GM12878 (cell line): Measurements from ENCODE around the gene POM121L12. TPM values are rescaled to one million over a fixed set of nuclear protein-coding genes. Genes with fewer than 3 reads are reported as not detected.

Experiments used
- ATAC-seq: fragments of 200-7000 bp; cut with Tn5 transposase; 3 replicates; pipeline ENCODE4 v1.9.1; 2020; ENCODE audit warnings: mild to moderate bottlenecking, moderate library complexity
- BruUV-seq: library from RNA; stranded (reverse); fragments of 400-500 nt; replicated peaks from 2 replicates; lab custom pipeline; 2021; lab: Mats Ljungman, UMichigan
- CTCF ChIA-PET: fragments of 300-600 bp; sonication (Branson Sonifier 250); formaldehyde crosslinking; extraction: SDS; loops from one replicate; lab custom pipeline; 2021; ENCODE audit warnings: inconsistent platforms; lab: Yijun Ruan, JAX
- POLR2A ChIA-PET: fragments of 350-600 bp; formaldehyde crosslinking; extraction: SDS; loops from one replicate; lab custom pipeline; 2021; ENCODE audit warnings: inconsistent platforms; lab: Charles Lee
- RAD21 ChIA-PET: fragments of 300-600 bp; sonication (Branson Sonifier 250); formaldehyde crosslinking; loops from one replicate; lab custom pipeline; 2023; ENCODE audit warnings: antibody characterized with exemption; ENCODE audit not compliant: unreplicated experiment; lab: Charles Lee
- SMC1A ChIA-PET: fragments of 300-600 bp; sonication (Branson Sonifier 250); formaldehyde crosslinking; loops from one replicate; lab custom pipeline; 2023; ENCODE audit not compliant: unreplicated experiment, uncharacterized antibody; lab: Charles Lee
- DNase-seq: peaks from one replicate; pipeline ENCODE4 v3.0.0-alpha.2; 2011; ENCODE audit warnings: low read depth, low spot score
- FAIRE-seq: peaks from 3 replicates; lab custom pipeline; 2011; peaks lifted over from hg19 to GRCh38; lab: Jason Lieb, UNC
- H2AFZ ChIP-seq: 2 replicates; pipeline ENCODE4 v1.6.0; 2011; ENCODE audit warnings: low read depth, low read length, control low read depth; ENCODE audit not compliant: control insufficient read depth
- H3K27ac ChIP-seq: 2 replicates; pipeline ENCODE4 v1.5.1; 2011; ENCODE audit warnings: control low read depth; ENCODE audit not compliant: control insufficient read depth, insufficient read depth
- H3K27me3 ChIP-seq, 2 experiments: replicated peaks in 1 of 2; 2 replicates each; pipeline versions ENCODE4 v1.6.0 to v1.6.1; 2011; ENCODE audit warnings: low read length in 1 of 2; ENCODE audit not compliant: control insufficient read depth in 2 of 2, insufficient read depth in 2 of 2
- H3K36me3 ChIP-seq, 2 experiments: 2 replicates each; pipeline ENCODE4 v1.5.1; 2011; ENCODE audit warnings: low read length in 1 of 2; ENCODE audit not compliant: control insufficient read depth in 2 of 2, insufficient read depth in 2 of 2
- H3K4me1 ChIP-seq: 2 replicates; pipeline ENCODE4 v1.6.1; 2011; ENCODE audit warnings: mild to moderate bottlenecking, low read length, moderate library complexity, mixed read lengths; ENCODE audit not compliant: control insufficient read depth, insufficient read depth
- H3K4me2 ChIP-seq: 2 replicates; pipeline ENCODE4 v1.6.0; 2011; ENCODE audit warnings: control low read depth; ENCODE audit not compliant: control insufficient read depth, insufficient read depth
- H3K4me3 ChIP-seq: fragments of 200-600 bp; sonication (generic); 2 replicates; pipeline ENCODE4 v1.5.1; 2016
- H3K79me2 ChIP-seq: 2 replicates; pipeline ENCODE4 v1.6.0; 2011; ENCODE audit warnings: low read length; ENCODE audit not compliant: control insufficient read depth, insufficient read depth
- H3K9ac ChIP-seq: 2 replicates; pipeline ENCODE4 v1.8.0; 2011; ENCODE audit warnings: low read length, control low read depth, mixed read lengths; ENCODE audit not compliant: control insufficient read depth, insufficient read depth
- H3K9me3 ChIP-seq: replicated peaks from 3 replicates; pipeline ENCODE4 v1.5.1; 2011; ENCODE audit warnings: mild to moderate bottlenecking, low read length; ENCODE audit not compliant: control insufficient read depth, insufficient read depth
- H4K20me1 ChIP-seq: 2 replicates; pipeline ENCODE4 v1.6.0; 2011; ENCODE audit not compliant: control insufficient read depth, insufficient read depth
- ASH2L ChIP-seq: fragments of 300-600, 200-600 bp; sonication (generic); IDR thresholded peaks from 2 replicates; pipeline ENCODE4 v1.6.1; 2017; ENCODE audit warnings: low read depth, mild to moderate bottlenecking, borderline replicate concordance
- BACH1 ChIP-seq: fragments of 450-650 bp; IDR thresholded peaks from 2 replicates; pipeline ENCODE4 v1.6.1; 2017; ENCODE audit warnings: mild to moderate bottlenecking, borderline replicate concordance
- CEBPB ChIP-seq, 2 experiments: fragments of 150-350 bp in 1 of 2; IDR thresholded peaks; 2 replicates each; pipeline ENCODE4 v1.6.1; 2012 to 2014; ENCODE audit warnings: low read depth in 2 of 2, low read length in 2 of 2, borderline replicate concordance in 1 of 2, inconsistent platforms in 1 of 2
- ESRRA ChIP-seq: IDR thresholded peaks from 2 replicates; pipeline ENCODE4 v1.6.1; 2012; ENCODE audit warnings: mild to moderate bottlenecking, low read length, improper control_type of control experiment
- JUNB ChIP-seq: IDR thresholded peaks from 2 replicates; pipeline ENCODE4 v1.6.1; 2016; ENCODE audit warnings: antibody characterized with exemption, mild to moderate bottlenecking
- NBN ChIP-seq: fragments of 450-650 bp; IDR thresholded peaks from 2 replicates; pipeline ENCODE4 v1.6.1; 2016
- NFXL1 ChIP-seq: fragments of 450-650 bp; IDR thresholded peaks from 2 replicates; pipeline ENCODE4 v1.6.1; 2017; ENCODE audit warnings: antibody characterized with exemption, mild to moderate bottlenecking, borderline replicate concordance
- NR2C2 ChIP-seq: IDR thresholded peaks from 2 replicates; pipeline ENCODE4 v1.6.1; 2011; ENCODE audit warnings: borderline replicate concordance, low read depth; ENCODE audit not compliant: control insufficient read depth, insufficient read length
- RB1 ChIP-seq: fragments of 450-650 bp; formaldehyde crosslinking; IDR thresholded peaks from 2 replicates; pipeline ENCODE4 v1.6.1; 2017; ENCODE audit warnings: mild to moderate bottlenecking, borderline replicate concordance
- SMARCA5 ChIP-seq: fragments of 450-650 bp; IDR thresholded peaks from 2 replicates; pipeline ENCODE4 v1.6.1; 2017; ENCODE audit warnings: mild to moderate bottlenecking
- WGBS: methylation state at CpG from one replicate; pipeline ENCODE4 v1.1.6; 2016; ENCODE audit warnings: low lambda C conversion rate; ENCODE audit not compliant: insufficient replicate concordance, insufficient coverage; ENCODE audit errors: missing lambda C conversion rate; 5-methylcytosine and 5-hydroxymethylcytosine counted together
- in situ Hi-C: fragments of 300-500 bp; cut with MboI; formaldehyde crosslinking; loops from 9 replicates; pipeline ENCODE4 v1.14.3; 2018; ENCODE audit warnings: mixed read lengths
- intact Hi-C: fragments of 100-400 bp; cut with micrococcal nuclease; formaldehyde crosslinking; loops from one replicate; pipeline ENCODE4 v1.14.2; 2022; ENCODE audit not compliant: unreplicated experiment
- polyA plus RNA-seq, 11 experiments: library from polyadenylated mRNA; depleted of rRNA in 4 of 11; unstranded in 6 of 11; stranded (reverse) in 5 of 11; fragments of >200 nt; fragmentation: Nextera tagmentation in 4 of 11; fragmentation: Illumina TruSeq in 1 of 11; extraction: Ambion mirVana in 4 of 11; extraction: Trizol in 1 of 11; gene quantifications; 1 replicate in 1 of 11; 2 replicates in 10 of 11; pipeline versions ENCODE4 v1.2.1 to v1.2.3, GENCODE V29; 2011 to 2016; ENCODE audit warnings: inconsistent platforms in 2 of 11, missing spikeins in 2 of 11, low read depth in 1 of 11
- total RNA-seq, 4 experiments: library from RNA; depleted of rRNA in 3 of 4; stranded (reverse); fragments of >200 nt in 3 of 4; fragmentation: Illumina TruSeq in 1 of 4; extraction: Trizol in 1 of 4; gene quantifications; 2 replicates each; pipeline versions ENCODE4 v1.2.1 to v1.2.3, GENCODE V29; 2013 to 2021
- TF ChIP-seq, protein P1 (sequence below): IDR thresholded peaks from 2 replicates; pipeline ENCODE4 v1.6.1; 2011; ENCODE audit warnings: borderline replicate concordance, low read depth, mild to moderate bottlenecking, moderate library complexity, low read length; ENCODE audit not compliant: insufficient read depth, poor library complexity, severe bottlenecking

The POM121L12 gene
- total and polyA plus RNA-seq, 10 of the 15 experiments (the other 5 are each of a cell fraction or from before 2014, with no cell fraction given), result not detected

DNA sequence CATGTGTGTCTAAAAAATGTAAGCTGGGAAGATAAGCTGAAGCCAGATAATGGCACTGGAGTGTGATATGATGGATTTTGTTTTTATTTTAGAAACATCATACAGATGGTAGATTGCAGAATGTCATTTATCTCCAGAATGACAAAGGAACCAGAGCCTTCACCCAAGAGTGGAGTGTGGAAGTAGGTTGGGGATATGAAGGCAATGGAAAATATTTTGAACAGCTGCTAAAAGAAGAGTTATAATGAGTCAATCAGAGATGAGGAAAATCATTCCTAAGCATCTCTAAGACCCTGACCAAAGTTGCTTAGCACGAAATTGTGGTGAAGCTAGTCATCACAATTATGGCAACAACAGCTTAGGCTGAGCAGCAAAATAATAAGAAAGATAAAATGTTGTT is 39.8 kb upstream of the POM121L12 start:
- ChIA-PET POLR2A (no interaction called here), RAD21 (no interaction called here), CTCF (no interaction called here), SMC1A (no interaction called here)
- WGBS, result 0% methylated on average over 1 of the region's 1 CpG
- Histone ChIP-seq H3K79me2 (no peaks in the 10 kb centered on the region), H4K20me1 (no peaks in the 10 kb centered on the region), H3K9me3 (no peaks in the 10 kb centered on the region), H3K27ac (no peak overlapping the region), H3K36me3 (no peaks in the 10 kb centered on the region), H3K27me3 (no peaks in the 10 kb centered on the region), H3K4me2 (no peak overlapping the region), H3K9ac (no peak overlapping the region), H3K4me3 (no peak overlapping the region), H2AFZ (no peak overlapping the region), H3K4me1 (no peaks in the 10 kb centered on the region)
- BruUV-seq, result no TSS peak
- ATAC-seq (no peak), FAIRE-seq (no peak), DNase-seq (no peak)
- TF ChIP-seq NFXL1 (no peak), SMARCA5 (no peak), ASH2L (no peak), CEBPB (IDR thresholded peaks at IDR 0.05; ENCODE audit: borderline replicate concordance in 1 of 2, low read depth in 2 of 2, low read length in 2 of 2) (no peak), ESRRA (no peak), NR2C2 (no peak), RB1 (no peak), BACH1 (no peak), NBN (no peak), JUNB (no peak)
- TF ChIP-seq, protein P1, sequence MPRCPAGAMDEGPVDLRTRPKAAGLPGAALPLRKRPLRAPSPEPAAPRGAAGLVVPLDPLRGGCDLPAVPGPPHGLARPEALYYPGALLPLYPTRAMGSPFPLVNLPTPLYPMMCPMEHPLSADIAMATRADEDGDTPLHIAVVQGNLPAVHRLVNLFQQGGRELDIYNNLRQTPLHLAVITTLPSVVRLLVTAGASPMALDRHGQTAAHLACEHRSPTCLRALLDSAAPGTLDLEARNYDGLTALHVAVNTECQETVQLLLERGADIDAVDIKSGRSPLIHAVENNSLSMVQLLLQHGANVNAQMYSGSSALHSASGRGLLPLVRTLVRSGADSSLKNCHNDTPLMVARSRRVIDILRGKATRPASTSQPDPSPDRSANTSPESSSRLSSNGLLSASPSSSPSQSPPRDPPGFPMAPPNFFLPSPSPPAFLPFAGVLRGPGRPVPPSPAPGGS, result no peak
- intact Hi-C loops, result no loop called here
- in situ Hi-C loops, result no loop called here
